GM21360 (cell line): ENCODE measurements around the gene PIWIL4.

ENCODE experiments used
- ATAC-seq: cut with Tn5 transposase; IDR thresholded peaks from one replicate; pipeline ENCODE4 v1.9.1; 2021; ENCODE audit warnings: mild to moderate bottlenecking, moderate library complexity; ENCODE audit not compliant: unreplicated experiment

Gene PIWIL4

DNA sequence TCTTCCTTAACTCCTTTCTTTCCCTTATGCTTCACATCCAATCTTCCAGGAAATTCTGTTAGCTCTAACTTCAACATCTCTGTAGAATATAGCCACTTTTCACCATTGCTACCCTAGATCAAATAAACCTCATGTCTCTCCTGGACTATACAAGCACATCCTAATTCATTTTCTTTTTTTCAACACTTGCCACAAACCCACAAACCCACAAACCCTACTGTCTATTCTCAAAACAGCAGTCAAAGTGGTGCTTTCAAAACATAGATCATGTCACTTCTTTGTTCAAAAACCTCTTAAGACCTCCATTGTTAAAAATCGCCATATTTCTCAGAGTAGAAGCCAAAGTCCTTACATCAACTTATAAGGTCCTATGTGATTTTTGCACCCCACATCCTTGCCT, 94.3 kb downstream of the PIWIL4 start:
- ATAC-seq = no peak

DNA sequence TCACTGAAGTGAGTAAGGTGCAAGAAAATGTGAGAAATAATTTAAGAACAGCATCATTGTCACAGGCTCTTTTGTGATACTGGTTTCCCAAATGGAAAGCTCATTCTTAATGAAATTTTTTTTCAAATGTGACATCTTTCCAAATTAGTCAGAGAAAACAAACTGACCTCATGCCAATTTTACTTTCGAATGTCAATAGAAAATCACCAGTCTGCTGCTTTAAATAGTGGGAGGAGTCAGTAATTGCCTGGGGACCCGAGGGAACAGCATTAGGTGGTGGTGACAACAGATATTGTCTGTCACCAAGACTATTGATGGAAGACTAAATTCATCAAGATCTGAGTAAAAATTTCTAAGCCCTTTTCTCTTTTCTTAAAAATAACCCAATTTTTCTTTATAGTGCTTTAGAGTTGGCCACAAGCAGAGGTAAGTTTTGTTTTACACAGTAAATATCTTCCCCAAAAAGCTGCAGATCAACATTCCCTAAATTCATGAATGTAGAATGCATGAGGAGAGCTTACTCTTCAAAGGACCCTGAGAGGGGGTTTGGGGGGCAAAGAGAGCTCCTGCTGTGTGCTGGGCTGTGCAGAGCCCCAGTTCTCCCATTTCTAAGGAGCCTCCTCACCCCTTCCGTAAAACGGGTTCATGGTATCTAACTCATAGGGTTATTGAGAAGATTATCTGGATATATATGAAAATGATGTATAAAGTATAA, 95.1 kb downstream of the PIWIL4 start:
- no peak for ATAC-seq

DNA sequence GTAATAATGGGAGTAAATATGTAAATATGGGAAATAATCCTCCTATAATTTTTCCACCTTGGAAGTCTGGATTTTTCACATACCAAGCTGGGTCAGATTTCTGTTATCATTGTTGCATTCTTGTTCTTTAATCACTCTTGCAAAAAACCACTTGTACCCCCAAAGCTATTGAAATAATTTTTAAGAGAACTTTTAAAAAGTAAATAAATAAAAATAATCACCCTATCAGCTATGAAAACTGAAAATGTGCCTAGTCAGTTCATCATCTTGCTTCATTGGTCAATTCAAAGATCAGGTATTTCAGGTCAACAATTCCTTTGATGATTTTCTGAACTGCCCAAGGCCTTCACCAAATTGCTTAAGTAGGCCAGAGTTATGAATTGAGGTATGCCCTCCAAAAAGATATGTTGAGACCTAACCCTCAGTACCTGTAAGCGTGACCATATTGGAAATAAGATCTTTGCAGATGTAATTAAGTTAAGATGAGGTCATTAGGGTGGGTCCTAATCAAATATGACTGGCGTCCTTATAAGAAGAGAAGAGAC, 95.8 kb downstream of the PIWIL4 start:
- no peak for ATAC-seq

DNA sequence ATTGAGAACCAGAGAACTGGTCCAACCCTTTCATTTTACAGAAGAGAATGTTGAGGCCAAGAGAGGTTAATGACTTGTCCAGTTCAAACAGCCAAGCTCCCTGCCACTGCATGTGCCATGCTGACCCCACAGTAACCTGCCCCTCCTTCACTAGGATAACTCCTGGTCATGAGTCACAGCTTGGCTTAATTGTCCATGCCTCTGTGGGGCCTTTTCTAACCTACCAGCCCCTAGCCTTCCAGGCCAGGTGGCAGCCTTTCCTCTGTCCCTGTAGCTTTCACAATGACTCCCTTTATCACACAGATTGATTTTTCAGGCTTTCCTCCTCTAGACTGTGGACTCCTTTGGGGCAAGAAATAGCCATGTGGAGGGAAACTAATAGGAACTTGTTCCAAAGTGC, 97.2 kb downstream of the PIWIL4 start:
- no peak for ATAC-seq

DNA sequence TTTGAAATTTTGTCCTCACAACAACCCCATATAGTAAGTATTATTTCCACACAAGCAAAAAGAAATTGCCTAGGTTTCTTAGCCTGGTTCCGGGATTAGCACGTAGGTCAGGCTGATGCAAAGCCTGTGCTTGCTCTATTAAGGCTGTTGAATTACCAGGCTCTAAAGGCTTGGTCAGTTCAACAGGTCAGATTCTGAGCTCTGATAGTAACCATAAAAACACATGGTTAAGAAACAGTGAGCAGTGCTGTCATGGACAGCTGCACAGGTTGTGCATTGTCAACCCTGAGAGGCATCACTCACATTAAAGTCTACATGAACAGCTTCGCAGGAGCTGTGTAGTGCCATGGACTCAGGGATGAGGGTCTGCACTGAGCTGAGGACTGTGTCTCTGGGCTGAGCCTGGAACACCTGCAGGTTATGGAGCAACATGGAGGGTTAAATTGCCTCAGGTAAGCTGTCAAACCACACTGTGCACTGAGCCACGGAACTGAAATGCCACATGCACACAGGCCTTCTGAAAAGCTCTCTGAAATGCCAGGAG, 98.0 kb downstream of the PIWIL4 start:
- ATAC-seq = no peak

DNA sequence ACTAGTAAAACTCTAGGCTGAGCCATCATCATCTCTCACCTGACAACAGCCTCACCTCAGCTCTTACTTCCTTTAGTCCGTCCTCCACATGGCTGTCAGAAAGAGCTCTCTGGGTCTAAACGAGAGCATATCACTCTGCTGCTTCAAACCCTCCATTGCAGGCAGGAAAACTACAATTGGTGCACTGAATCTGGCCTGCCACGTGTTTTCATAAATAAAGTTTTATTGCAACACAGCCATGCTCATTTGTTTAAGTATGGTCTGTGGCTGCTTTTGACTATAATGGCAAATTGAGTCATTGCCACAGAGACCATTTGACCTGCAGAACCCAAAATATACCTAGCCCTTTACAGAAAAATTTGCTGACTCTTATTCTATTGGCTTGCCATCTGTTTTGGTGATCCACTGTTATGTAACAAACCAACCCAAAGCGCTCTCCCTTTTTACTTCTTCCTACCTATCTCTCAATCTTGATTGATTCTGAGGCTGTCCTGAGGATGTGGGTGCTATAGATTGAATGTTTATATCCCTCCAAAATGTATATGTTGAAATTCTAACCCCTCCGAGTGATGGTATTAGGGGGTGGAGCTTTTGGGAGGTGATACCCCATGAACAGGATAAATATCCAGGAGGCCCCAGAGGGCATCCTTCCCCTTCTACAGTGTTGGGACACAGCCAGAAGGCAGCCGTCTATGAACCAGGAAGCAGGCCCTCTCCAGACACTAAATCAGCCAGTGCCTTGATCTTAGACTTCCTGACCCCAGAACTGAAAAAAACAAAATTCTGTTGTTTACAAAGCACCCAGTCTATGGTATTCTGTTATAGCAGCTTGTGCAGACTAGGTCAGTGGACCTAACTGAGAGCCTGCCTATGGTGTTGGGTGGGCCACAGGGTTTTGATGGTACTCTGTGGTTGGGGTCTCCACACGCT, 99.9 kb downstream of the PIWIL4 start:
- ATAC-seq = no peak

DNA sequence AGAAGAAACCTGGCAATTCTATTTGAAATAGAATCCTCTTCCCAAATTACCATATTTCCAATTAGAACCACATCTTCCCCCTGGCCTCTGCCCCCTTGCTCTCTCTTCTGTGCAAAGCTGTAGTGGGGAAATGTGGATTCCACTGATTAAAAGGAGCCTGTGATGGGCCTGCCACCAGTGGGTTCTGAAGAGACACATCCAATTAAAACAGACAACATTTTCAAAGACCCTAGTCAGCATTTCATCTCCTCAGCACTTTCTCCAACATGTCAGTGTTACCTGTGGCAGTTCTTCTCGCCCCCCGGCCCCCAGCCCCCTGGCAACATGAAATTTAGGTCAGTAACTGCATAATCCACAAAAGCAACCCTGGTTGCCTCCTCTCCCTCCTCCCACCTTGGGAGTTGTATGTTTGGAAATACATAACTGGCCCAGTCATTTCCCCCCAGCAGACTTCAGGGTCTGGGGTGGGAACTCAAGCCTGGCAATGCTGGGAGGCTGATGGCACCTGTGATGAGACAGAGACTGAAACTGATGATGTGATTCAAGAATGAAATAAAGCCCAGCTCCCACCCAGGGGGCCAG, 101.1 kb downstream of the PIWIL4 start:
- no peak for ATAC-seq

DNA sequence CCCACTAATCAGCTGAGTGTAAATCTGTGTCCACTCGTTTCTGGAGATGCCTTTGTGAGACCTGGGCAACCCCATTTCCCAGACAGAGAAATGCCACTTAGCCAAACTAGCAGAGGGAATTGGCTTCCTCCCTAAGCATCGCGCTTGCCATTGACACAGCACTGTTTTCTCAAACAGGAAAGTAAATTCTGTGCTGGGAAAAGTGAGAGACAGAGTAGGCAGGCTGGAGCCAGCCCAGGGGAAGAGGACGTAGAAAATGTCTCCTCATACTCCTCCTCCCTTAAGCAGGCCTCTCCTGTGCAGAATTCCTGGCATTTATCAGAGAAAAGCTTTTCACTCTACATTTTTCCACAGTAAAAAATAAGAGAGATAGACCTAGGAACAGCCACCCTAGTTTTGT, 101.9 kb downstream of the PIWIL4 start:
- no peak for ATAC-seq
